H1 (cell line): ENCODE measurements around the gene HOXB9. TPM values are rescaled to one million over a fixed set of nuclear protein-coding genes. Genes with fewer than 3 reads are reported as not detected.

ENCODE experiments used
- ATF3 ChIP-seq: IDR thresholded peaks from 2 replicates; pipeline ENCODE4 v1.6.1; 2011; ENCODE audit warnings: low read depth, mild to moderate bottlenecking, low read length; ENCODE audit not compliant: insufficient read depth
- CHD7 ChIP-seq: fragments of 300-600 bp; sonication (generic); IDR thresholded peaks from 2 replicates; pipeline ENCODE4 v1.7.1; 2012; ENCODE audit warnings: low read length, moderate library complexity, mild to moderate bottlenecking, inconsistent platforms; ENCODE audit not compliant: insufficient replicate concordance
- CREB1 ChIP-seq: IDR thresholded peaks from 2 replicates; pipeline ENCODE4 v1.6.1; 2012; ENCODE audit warnings: inconsistent platforms
- EGR1 ChIP-seq: IDR thresholded peaks from 2 replicates; pipeline ENCODE4 v1.6.1; 2011; ENCODE audit warnings: low read depth, low read length, borderline replicate concordance
- KDM5A ChIP-seq: fragments of 200-600 bp; IDR thresholded peaks from 2 replicates; pipeline ENCODE4 v1.7.1; 2012; ENCODE audit warnings: mild to moderate bottlenecking, low read length, inconsistent platforms, mixed read lengths
- RBBP5 ChIP-seq: IDR thresholded peaks from 2 replicates; pipeline ENCODE4 v1.7.1; 2012; ENCODE audit warnings: low read depth, mild to moderate bottlenecking, inconsistent platforms, low read length, moderate library complexity, borderline replicate concordance
- SIX5 ChIP-seq: IDR thresholded peaks from 2 replicates; pipeline ENCODE4 v1.6.1; 2011; ENCODE audit warnings: mild to moderate bottlenecking, low read depth, low read length
- SP1 ChIP-seq: IDR thresholded peaks from 2 replicates; pipeline ENCODE4 v1.6.1; 2011; ENCODE audit warnings: low read depth, low read length
- SRF ChIP-seq: IDR thresholded peaks from 2 replicates; pipeline ENCODE4 v1.6.1; 2011; ENCODE audit warnings: mild to moderate bottlenecking, low read depth, low read length, moderate library complexity
- TAF7 ChIP-seq: optimal IDR thresholded peaks from 2 replicates; pipeline ENCODE3; 2011; ENCODE audit warnings: low read depth, mild to moderate bottlenecking, inconsistent platforms, low read length, moderate library complexity, borderline replicate concordance
- polyA plus RNA-seq, 7 experiments: library from polyadenylated mRNA; depleted of rRNA in 3 of 7; stranded (reverse) in 5 of 7; unstranded in 2 of 7; fragments of >200 nt in 5 of 7; fragments of 200-250 nt in 2 of 7; gene quantifications; 1 replicate in 5 of 7; 2 replicates in 1 of 7; 4 replicates in 1 of 7; pipeline versions ENCODE4 v1.2.1 to v1.2.3, GENCODE V29; 2011 to 2013; ENCODE audit warnings: missing spikeins in 2 of 7, mixed read lengths in 2 of 7
- total RNA-seq: library from RNA; stranded (reverse); fragmentation: NEBNext Ultra II Directional; extraction: Animal tissue kit (Norgen Biotek cat#: 25700); gene quantifications from 2 replicates; pipeline ENCODE4 v1.2.1, GENCODE V29; 2021

HOXB9 gene
- total and polyA plus RNA-seq, 2 of the 8 experiments (the other 6 are each of a cell fraction or from before 2014, with no cell fraction given): not detected

- TF ChIP-seq ATF3 (no peak), CHD7 (no peak), RBBP5 (no peak), SIX5 (no peak), EGR1 (peak; percentile 72; the same call in 1 of the 2 replicates), TAF7 (no peak), CREB1 (peak; percentile 40; the same call in 1 of the 2 replicates), SRF (no peak), KDM5A (no peak), SP1 (no peak)
Observed at GRCh38 chr17:48626245-48627117, at the start of gene HOXB9 (continued).
